ENCODE results near the gene RALGPS1. TPM values are rescaled to one million over a fixed set of nuclear protein-coding genes. Genes with fewer than 3 reads are reported as not detected.

RALGPS1 gene
- polyA plus RNA-seq, 1 experiment = 1.7 TPM

DNA sequence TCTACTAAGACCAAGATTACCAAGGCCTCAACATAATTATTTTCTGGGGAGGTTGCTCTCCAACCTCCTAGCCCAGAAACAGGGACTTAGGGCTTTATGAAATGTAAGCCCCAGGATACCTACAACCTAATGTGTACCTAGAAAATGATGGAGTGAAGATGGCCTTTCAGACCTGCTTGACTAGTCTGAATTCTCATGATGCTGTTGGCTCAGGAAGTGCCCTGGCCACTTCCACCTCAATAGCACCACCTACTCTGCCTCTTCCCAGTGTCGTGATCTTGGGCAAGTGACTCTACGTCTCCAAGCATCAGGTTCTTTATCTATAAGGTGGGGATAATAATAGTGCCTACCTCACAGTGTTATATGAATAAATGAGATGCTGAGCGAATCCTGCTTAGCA, 292.1 kb downstream of the RALGPS1 start:
- CTCF ChIA-PET = no interaction called here
- no peaks in the 10 kb centered on the region for H3K36me3 ChIP-seq (ENCODE audit: control insufficient read depth, insufficient read depth, low read length)
- POLR2A ChIA-PET = no interaction called here
- peaks cover 1% of the 10 kb centered on the region; the same call in 1 of the 2 replicates for H3K27me3 ChIP-seq (ENCODE audit: control insufficient read depth, insufficient read depth, low read length)
- TF ChIP-seq, protein P1, sequence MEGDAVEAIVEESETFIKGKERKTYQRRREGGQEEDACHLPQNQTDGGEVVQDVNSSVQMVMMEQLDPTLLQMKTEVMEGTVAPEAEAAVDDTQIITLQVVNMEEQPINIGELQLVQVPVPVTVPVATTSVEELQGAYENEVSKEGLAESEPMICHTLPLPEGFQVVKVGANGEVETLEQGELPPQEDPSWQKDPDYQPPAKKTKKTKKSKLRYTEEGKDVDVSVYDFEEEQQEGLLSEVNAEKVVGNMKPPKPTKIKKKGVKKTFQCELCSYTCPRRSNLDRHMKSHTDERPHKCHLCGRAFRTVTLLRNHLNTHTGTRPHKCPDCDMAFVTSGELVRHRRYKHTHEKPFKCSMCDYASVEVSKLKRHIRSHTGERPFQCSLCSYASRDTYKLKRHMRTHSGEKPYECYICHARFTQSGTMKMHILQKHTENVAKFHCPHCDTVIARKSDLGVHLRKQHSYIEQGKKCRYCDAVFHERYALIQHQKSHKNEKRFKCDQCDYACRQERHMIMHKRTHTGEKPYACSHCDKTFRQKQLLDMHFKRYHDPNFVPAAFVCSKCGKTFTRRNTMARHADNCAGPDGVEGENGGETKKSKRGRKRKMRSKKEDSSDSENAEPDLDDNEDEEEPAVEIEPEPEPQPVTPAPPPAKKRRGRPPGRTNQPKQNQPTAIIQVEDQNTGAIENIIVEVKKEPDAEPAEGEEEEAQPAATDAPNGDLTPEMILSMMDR (IDR thresholded peaks at IDR 0.05; ENCODE audit: insufficient read depth, low read depth, low read length) = no peak
- no peak overlapping the region for H3K4me3 ChIP-seq (ENCODE audit: low read depth, low read length)
- DNase-seq (ENCODE audit: low read depth) = no peak

DNA sequence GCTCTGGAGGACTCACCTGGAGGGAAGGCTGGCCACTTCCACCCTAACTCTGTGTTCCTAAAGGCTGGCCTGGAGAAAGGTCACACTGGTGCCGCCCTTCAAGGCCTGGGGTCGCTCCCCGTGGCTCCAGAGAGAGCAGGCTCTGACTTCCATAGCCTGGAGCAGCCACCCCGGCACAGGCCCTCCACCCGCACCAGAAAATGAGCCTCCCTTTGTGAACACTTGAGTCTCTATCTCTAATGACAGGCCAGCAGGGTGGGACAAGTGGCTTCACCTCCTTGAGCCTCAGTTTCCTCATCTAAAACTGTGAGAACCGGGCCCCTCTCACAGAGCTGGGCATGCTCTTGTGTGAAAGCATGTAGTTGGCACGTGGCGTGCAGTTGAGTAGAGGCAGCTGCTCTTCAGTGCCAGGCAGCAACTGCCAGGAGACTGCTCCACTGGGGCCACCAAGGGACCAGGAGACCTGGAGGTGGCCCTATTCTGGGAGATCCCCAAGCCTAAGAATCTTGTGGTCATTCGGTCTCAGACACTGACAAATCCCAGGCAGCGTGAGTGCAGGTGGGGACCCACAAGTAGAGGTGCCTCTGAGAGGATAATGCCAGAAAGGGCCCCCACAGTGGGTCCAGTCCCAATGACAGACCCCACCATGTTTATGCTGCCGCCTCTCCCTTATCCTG, 293.3 kb downstream of the RALGPS1 start:
- POLR2A ChIA-PET = interaction anchor here (0.7 kb wide), 1 partner anchor 12 kb away, joined by 4 read pairs; no protein-coding TSS in a partner anchor
- H3K27me3 ChIP-seq (ENCODE audit: control insufficient read depth, insufficient read depth, low read length) = peaks cover 1% of the 10 kb centered on the region; the same call in 1 of the 2 replicates
- TF ChIP-seq, protein P1 (IDR thresholded peaks at IDR 0.05; ENCODE audit: insufficient read depth, low read depth, low read length) = no peak
- H3K36me3 ChIP-seq (ENCODE audit: control insufficient read depth, insufficient read depth, low read length) = no peaks in the 10 kb centered on the region
- no peak for DNase-seq (ENCODE audit: low read depth)
- CTCF ChIA-PET = no interaction called here
- no peak overlapping the region for H3K4me3 ChIP-seq (ENCODE audit: low read depth, low read length)

DNA sequence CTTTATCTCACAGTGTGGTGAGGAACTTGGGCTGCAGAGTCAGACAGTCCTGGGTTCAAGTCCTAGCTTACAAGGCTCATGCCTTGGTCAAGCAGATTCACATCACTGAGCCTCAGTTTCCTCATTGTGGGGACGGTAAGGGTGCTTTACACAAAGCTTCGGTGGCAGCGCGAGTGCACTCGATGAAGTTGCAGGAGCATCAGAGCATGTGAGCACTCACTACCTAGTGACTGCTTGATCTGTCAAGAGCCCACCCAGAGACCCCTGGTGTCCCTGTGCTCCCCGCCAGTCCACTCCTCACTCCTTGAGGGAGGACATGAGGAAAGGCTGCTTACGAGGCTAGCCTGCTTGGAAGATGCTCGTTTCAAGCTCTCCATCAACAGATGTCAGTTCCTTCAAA, 293.8 kb downstream of the RALGPS1 start:
- DNase-seq (ENCODE audit: low read depth) = no peak
- Histone ChIP-seq H3K27me3 (ENCODE audit: control insufficient read depth, insufficient read depth, low read length) (peaks cover 4% of the 10 kb centered on the region), H3K36me3 (ENCODE audit: control insufficient read depth, insufficient read depth, low read length) (no peaks in the 10 kb centered on the region), H3K4me3 (ENCODE audit: low read depth, low read length) (no peak overlapping the region)
- TF ChIP-seq, protein P1 (IDR thresholded peaks at IDR 0.05; ENCODE audit: insufficient read depth, low read depth, low read length) = no peak
- ChIA-PET POLR2A (no interaction called here), CTCF (interaction anchor here (0.6 kb wide), 1 partner anchor 261 kb away, joined by 3 read pairs; no protein-coding TSS in a partner anchor)

DNA sequence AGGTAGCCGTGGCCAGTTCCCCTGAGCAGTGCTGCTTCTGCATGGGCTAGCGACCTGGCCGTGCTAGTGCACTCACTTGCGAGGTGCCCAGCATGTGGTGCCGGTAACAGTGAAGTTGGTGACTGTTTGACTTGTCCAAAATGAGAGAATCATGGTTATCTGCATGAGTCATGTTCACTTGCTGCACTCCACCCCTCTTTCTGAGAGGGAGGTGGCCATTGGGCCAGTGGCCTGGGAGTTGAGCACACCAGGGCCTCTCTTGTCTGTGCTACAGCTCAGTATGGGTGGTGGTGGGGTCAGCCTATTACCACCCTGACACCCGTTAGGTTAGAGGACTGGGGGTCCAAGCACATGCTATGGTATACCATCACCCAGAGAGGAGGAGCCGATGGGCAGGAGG, 294.6 kb downstream of the RALGPS1 start:
- CTCF ChIA-PET = interaction anchor here (0.6 to 1.6 kb wide), 4 partner anchors 10 to 262 kb away, joined by 3 to 5 read pairs (median 4); no protein-coding TSS in a partner anchor
- peaks cover 4% of the 10 kb centered on the region for H3K27me3 ChIP-seq (ENCODE audit: control insufficient read depth, insufficient read depth, low read length)
- DNase-seq (ENCODE audit: low read depth) = no peak
- TF ChIP-seq, protein P1 (IDR thresholded peaks at IDR 0.05; ENCODE audit: insufficient read depth, low read depth, low read length) = no peak
- no peaks in the 10 kb centered on the region for H3K36me3 ChIP-seq (ENCODE audit: control insufficient read depth, insufficient read depth, low read length)
- POLR2A ChIA-PET = no interaction called here
- no peak overlapping the region for H3K4me3 ChIP-seq (ENCODE audit: low read depth, low read length)

DNA sequence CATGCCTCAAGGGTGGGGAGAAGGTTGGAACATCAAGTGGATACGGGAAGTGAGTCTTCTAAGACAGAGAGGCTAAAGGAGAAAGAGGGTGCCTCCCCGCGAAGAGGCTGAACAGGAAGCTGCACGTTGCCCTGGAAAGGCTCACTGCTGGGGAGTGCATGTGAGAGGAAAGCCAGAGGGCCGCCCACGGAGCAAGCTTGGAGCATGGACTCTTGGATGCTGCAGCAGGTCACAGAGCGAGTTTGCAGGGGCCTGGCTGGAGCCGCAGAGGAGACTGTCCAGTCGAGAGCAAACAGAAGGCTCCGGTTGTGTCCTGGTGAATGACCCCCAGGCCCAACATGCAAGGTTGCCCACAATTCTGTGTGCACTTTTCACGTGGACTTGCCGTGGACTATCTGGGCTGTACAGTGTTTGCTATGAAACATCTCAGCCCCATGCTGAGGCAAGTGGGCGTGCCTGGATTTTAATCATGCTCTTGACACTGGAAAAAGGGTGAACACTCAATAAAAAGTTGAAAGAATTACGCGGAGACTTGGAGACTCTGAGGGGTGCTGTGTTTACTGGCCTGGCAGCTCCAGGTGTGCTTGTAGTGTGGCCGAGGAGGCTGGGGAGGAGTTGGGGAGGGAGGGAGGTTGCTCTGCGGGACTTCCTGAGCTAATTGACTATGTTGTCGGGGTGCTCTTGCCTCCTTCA, 295.5 kb downstream of the RALGPS1 start:
- POLR2A ChIA-PET = no interaction called here
- no peak for DNase-seq (ENCODE audit: low read depth)
- no peaks in the 10 kb centered on the region for H3K36me3 ChIP-seq (ENCODE audit: control insufficient read depth, insufficient read depth, low read length)
- H3K4me3 ChIP-seq (ENCODE audit: low read depth, low read length) = no peak overlapping the region
- CTCF ChIA-PET = interaction anchor here (1.0 to 1.6 kb wide), 8 partner anchors 9 to 270 kb away, joined by 4 to 5 read pairs (median 4); no protein-coding TSS in a partner anchor
- peaks cover 4% of the 10 kb centered on the region for H3K27me3 ChIP-seq (ENCODE audit: control insufficient read depth, insufficient read depth, low read length)
- TF ChIP-seq, protein P1 (IDR thresholded peaks at IDR 0.05; ENCODE audit: insufficient read depth, low read depth, low read length) = no peak

All from BJ (cell line).